Measurements from ENCODE around the gene SNRPE.

The SNRPE gene

DNA sequence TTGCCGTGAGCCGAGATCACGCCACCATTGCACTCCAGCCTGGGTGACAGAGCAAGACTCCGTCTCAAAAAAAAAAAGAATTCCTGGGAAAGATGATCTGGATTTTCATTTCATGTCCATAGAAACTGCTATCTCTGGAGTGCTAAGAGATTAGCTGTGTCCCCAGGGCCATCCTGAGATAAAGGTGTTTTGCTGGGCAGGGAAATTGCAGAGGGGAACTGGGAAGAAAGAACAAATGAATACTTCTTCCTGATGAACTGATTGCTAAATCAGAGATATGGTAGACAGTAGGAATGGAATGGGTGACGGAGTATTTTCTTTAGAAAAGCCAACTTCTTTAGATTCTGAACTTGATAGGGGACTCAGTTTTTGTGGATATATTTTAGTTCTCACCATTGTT, 19.2 kb downstream of the SNRPE start:
- no peak for DNase-seq (ENCODE audit: low read depth)

DNA sequence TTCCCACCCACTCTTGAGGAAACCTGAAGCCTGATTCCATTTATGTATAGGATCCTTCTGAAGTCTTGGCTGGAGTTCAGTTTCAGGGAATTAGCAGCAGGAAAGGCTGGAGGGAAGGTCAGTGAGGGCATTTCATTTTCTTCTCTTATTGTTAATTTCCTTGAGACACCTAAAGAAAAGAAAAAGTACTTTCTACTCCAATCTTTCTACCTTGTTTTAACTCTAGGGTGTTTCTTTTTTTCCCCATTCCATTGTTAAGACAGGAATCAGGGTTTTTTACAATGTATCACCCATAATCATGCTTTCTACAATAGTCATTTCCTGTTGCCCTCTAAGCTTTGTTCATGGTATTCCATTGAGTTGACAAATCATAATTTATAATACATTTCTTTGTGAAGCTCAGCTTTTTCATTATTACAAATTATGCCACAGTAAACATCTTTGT, 27.4 kb downstream of the SNRPE start:
- DNase-seq (ENCODE audit: low read depth), result no peak

DNA sequence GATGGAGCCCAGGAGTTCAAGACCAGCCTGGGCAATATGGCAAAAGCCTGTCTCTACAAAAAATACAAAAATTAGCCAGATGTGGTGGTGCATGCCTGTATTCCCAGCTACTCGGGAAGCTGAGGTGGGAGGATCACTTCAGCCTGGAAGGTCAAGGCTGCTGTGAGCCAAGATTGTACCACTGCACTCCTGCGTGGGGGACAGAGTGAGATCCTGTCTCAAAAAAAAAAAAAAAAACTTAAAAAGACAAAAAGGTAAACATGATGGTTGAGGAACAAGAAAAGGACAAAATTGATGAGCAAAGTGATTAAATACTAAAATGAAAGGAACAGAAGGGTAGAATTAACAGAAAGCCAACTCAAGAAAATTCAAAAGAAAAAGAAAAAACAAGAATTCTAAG, 30.6 kb downstream of the SNRPE start:
- DNase-seq (ENCODE audit: low read depth), result no peak

DNA sequence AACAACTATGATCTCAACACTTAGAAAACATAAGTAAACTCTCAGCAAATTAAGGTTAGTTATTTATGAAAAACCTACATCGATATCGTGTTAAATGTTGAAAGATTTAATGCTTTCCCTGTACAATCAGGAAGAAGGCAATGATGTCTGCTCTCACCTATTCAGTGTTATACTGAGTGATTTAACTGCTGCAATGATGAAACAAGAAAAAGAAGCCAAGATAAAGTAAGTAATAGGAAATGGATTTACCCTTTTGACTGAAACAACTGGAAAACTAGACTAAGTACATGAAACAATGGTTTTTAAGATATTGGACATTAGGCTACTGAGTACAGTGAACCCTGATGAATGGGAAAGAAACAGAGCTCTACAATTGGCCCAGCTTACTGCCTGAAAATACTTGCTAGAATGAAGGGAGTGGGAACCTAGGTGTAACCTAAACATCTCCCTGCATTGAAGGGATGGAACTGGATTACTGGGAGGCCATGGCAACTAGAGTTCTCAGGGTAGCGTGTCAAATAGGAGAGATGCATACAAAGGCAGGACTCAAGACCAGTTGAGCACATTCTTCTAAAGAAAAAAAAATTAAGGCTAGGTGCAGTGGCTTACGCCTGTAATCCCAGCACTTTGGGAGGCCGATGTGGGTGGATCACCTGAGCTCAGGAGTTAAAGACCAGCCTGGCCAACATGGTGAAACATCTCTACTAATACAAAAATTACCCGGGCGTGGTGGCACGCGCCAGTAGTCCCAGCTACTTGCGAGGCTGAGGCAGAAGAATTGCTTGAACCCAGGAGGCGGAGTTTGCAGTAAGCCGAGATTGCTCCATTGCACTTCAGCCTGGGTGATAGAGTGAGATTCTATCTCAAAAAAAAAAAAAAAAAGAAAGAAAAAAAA, 37.3 kb downstream of the SNRPE start:
- no peak for DNase-seq (ENCODE audit: low read depth)

DNA sequence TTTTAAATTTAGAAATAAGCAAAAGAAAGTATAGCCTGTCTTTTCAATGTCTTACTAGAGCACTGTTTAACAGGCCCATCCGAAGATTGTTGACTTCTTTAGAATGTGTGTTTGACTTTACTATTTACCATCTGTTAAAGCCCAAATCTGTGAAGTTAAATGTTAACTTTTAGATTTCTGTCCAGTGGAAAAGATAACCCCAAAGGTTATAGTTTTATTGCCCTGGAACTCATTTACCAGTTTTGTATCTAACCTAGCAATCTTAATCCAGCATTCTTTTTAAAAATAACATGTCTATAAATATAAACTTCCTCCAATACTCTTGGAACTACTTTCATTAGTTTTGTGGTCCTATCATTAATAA, 37.9 kb downstream of the SNRPE start:
- no peak for DNase-seq (ENCODE audit: low read depth)

DNA sequence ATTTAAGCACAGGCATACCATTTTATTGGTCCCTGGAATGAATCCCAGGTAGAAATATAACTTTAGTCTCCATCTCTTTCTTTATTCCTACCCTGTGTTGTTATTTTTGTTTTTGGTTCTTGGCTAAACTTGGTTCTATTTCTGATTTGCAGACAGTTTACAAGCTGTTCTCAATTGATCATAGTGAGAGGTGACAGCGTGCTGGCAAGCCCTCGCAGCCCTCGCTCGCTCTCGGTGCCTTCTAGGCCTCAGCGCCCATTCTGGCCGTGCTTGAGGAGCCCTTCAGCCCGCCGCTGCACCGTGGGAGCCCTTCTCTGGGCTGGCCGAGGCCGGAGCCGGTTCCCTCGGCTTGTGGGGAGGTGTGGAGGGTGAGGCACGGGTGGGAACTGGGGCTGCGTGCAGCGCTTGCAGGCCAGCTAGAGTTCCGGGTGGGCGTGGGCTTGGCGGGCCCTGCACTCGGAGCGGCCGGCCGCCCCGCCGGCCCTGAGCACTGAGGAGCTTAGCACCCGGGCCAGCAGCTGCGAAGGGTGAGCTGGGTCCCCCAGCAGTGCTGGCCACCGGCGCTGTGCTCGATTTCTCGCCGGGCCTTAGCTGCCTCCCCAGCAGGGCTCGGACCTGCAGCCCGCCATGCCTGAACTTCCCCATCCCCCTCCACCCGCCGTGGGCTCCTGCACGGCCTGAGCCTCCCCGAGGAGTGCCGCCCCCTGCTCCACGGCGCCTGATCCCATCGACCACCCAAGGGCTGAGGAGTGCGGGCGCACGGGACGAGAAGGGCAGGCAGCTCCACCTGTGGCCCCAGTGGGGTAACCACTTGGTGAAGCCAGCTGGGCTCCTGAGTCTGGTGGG, 38.7 kb downstream of the SNRPE start:
- DNase-seq (ENCODE audit: low read depth), result no peak

DNA sequence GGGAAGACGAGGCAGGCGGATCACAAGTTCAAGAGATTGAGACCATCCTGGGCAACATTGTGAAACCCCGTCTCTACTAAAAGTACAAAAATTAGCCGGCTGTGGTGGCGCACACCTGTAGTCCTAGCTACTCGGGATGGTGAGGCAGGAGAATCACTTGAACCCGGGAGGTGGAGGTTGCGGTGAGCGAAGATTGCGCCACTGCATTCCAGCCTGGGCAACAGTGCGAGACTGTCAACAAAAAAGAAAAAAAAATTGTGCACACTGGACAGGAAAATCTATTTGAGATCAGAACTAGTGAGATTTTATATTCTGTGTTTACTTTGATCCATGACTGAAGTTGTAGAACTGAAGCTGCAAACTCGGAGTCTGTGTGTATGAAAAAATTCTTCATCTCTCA, 40.2 kb downstream of the SNRPE start:
- no peak for DNase-seq (ENCODE audit: low read depth)

DNA sequence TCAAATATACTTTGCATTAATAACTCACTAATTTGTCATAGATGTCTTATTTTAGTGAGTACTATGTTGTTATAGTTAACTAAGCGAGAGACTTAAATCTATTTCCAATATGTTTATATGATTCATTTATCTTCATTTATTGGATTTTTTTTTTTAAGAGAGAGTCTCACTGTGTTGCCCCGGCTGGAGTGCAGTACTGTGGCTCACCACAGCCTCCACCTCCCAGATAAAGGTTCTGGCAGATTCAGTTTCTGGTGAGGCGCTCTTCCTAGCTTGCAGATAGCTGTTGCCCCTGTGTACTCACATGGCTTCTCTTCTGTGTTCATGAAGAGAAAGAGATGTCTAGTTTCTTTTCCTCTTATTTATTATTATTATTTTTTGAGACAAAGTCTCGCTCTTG, 43.9 kb downstream of the SNRPE start:
- no peak for DNase-seq (ENCODE audit: low read depth)

DNA sequence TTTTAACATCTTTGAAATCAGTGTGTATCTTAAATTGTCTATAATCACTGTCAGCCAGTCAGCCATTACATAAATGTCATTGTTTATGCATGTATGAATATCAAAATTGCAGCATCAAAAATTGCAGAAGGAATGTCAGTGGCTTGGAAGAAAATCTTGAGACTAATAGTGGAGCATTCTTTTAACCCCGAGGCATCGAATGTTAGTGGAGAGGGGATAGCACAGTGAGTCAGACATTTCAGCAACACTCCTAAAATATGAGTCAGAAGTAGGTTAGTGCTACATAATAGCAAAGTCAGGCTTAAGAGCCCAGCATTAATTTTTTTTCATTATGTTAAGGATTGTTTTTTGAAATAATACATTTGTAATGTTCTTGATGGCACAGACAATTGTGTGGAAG, 45.5 kb downstream of the SNRPE start:
- no peak for DNase-seq (ENCODE audit: low read depth)

DNA sequence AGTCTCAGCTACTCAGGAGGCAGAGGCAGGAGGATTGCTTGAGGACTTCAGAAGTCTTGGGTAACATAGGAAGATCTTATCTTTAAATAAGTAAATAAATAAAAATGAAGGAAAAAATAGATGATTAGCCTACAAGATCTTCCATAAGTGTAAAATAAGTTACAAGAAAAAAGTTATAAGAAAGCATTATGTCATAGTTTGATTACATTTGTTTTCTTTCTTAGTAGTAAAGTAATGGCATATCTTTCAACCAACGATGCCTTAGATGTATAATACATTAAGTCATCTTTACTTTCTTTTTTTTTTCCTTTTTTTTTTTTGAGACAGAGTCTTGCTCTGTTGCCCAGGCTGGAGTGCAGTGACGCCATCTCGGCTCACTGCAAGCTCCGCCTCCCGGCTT, 46.5 kb downstream of the SNRPE start:
- no peak for DNase-seq (ENCODE audit: low read depth)

DNA sequence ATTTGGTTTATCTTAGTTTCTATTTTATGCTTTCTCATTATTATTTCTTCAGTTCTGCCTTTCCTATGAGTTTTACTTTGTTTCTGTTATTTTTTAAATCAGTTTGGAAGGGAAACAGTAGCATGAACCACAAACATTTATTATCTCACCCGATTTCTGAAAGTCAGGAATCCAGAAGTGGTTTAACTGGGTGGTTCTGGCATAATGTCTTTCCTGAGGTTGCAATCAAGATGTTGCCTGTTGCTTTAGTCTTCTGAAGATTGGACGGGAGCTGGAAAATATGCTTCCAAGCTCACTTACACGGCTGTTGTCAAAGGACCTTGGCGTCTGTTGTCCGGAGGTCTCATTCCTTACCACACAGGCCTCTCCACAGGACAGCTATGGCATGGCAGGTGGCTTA, 50.4 kb downstream of the SNRPE start:
- DNase-seq (ENCODE audit: low read depth), result no peak

DNA sequence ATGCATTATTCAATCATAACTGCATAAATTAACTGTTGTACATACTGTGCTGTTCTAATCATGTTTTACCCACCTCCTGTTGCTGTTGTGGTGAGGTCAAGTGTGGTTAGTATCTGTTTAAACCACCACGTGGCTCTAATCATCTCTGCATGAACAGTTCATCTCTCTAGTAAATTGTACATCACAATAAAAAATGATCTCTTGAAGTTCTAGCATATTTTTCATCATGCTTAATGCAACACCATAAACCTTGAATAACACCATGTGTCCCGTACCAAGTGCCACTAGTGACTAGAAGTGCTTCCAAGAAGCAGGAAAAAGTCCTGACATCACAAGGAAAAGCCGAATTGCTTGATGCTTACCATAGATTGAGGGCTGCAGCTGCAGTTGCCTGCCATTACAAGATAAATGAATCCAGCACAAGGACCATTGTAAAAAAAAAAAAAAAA, 51.7 kb downstream of the SNRPE start:
- DNase-seq (ENCODE audit: low read depth), result no peak

DNA sequence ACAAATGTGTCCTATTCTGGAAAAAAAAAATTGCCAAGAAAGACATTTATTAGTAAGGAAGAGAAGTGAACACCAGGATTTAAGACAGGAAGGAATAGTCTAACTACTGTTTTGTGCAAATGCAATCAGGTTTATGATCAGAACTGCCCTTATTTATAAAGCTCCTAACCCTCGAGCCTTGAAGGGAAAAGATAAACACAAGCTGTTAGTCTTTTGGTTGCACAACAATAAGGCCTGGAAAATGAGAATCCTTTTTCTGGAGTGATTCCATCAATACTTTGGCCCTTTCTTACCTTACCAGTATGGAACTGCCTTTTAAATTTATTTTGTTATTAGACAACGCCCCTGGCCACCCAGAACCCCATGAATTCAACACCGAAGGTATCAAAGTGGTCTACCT, 52.9 kb downstream of the SNRPE start:
- no peak for DNase-seq (ENCODE audit: low read depth)

DNA sequence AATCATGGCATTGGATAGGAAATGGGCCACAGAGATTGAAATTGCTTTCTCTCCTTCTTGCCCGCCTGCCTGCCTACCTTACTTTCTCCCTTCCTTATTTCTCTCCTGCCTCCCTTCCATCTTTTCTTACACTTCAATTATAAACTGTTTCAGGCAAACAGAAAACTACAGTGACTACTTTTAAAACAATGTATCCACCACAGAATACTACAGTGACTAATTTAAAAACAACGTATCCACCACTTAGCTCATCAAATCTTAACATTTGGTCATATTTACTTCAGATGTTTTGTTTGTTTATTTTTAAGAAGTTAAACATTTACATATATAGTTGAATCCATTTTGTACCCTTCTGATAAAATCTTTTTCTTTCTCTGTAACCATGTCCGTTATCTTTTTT, 54.4 kb downstream of the SNRPE start:
- DNase-seq (ENCODE audit: low read depth), result no peak

DNA sequence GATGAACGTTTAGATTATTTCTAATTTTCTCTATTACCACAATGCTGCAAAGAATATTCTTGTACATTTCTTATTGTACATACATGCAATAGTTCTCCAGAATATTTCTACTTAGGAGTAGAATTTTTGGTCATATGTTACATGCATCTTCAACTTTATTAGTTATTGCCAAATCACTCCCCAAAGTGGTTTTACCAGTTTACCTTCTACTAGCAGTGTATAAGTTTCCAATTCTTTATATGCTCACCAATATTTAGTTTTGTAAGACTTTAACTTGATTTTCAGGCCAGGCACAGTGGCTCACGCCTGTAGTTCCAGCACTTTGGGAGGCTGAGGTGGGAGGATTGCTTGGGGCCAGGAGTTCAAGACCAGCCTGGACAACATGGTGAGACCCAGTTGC, 55.4 kb downstream of the SNRPE start:
- no peak for DNase-seq (ENCODE audit: low read depth)

All from CMK (cell line).